ENCODE measurements around the gene GORASP1. TPM values are rescaled to one million over a fixed set of nuclear protein-coding genes. Genes with fewer than 3 reads are reported as not detected.
A peak's percentile ranks its signal among the peaks of the same experiment; 100 is the strongest.

GORASP1 gene
- polyA plus RNA-seq, 3 donors = 23.2 to 105 (median 31.2) TPM

GRCh38 chr3:39098473-39099000 lies 8.9 kb downstream of the GORASP1 start:
- Mint-ChIP-seq H3K4me3 (no peak overlapping the region), H3K36me3 (peaks cover 74 to 82% of the 10 kb centered on the region in 2 donors), H3K27ac (peak overlapping the region in 1 of 7 donors; percentile 26), H3K4me1 (peaks cover 11% of the 10 kb centered on the region), H3K9me3 (no peaks in the 10 kb centered on the region), H3K27me3 (ENCODE audit: low read depth in 3 of 3) (peaks cover 0 to 1% (median 0%) of the 10 kb centered on the region in 3 donors)
- DNase-seq = no peak
- Histone ChIP-seq H2AFZ (ENCODE audit: insufficient read depth, low read depth, low read length, poor library complexity, severe bottlenecking) (no peak overlapping the region), H3K4me1 (ENCODE audit: control insufficient read depth in 1 of 2, insufficient read depth in 2 of 2, low read length in 2 of 2) (no peaks in the 10 kb centered on the region), H3K4me2 (replicated peaks; ENCODE audit: extremely low read depth, low read length, poor library complexity, severe bottlenecking) (no peak overlapping the region), H3K36me3 (replicated peaks in 1 of 2; ENCODE audit: control insufficient read depth in 1 of 2, insufficient read depth in 2 of 2, low read length in 2 of 2) (peaks cover 75 to 89% of the 10 kb centered on the region in 2 donors), H4K20me1 (ENCODE audit: insufficient read depth, low read length) (peaks cover 77% of the 10 kb centered on the region), H3K79me2 (ENCODE audit: insufficient read depth, low read length) (peaks cover 7% of the 10 kb centered on the region), H3K9me3 (replicated peaks in 1 of 2; ENCODE audit: control insufficient read depth in 1 of 2, insufficient read depth in 1 of 2, low read length in 2 of 2) (no peaks in the 10 kb centered on the region), H3K4me3 (replicated peaks in 1 of 3; ENCODE audit: low read depth in 2 of 3, low read length in 3 of 3) (no peak overlapping the region), H3K9ac (ENCODE audit: insufficient read depth, low read length, poor library complexity, severe bottlenecking) (no peak overlapping the region), H3K27ac (ENCODE audit: low read depth in 1 of 2, low read length in 2 of 2) (peak overlapping the region in 1 of 2 donors; percentile 20), H3K27me3 (ENCODE audit: control insufficient read depth in 2 of 2, insufficient read depth in 2 of 2, low read length in 2 of 2) (no peaks in the 10 kb centered on the region)
- intact Hi-C loops (cut with micrococcal nuclease) = no loop called here
- TF ChIP-seq, protein P1, sequence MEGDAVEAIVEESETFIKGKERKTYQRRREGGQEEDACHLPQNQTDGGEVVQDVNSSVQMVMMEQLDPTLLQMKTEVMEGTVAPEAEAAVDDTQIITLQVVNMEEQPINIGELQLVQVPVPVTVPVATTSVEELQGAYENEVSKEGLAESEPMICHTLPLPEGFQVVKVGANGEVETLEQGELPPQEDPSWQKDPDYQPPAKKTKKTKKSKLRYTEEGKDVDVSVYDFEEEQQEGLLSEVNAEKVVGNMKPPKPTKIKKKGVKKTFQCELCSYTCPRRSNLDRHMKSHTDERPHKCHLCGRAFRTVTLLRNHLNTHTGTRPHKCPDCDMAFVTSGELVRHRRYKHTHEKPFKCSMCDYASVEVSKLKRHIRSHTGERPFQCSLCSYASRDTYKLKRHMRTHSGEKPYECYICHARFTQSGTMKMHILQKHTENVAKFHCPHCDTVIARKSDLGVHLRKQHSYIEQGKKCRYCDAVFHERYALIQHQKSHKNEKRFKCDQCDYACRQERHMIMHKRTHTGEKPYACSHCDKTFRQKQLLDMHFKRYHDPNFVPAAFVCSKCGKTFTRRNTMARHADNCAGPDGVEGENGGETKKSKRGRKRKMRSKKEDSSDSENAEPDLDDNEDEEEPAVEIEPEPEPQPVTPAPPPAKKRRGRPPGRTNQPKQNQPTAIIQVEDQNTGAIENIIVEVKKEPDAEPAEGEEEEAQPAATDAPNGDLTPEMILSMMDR (IDR thresholded peaks at IDR 0.05) = no peak
- WGBS (ENCODE audit: insufficient coverage) = 100% methylated on average over 6 of the region's 8 CpGs

- H2AFZ ChIP-seq (ENCODE audit: insufficient read depth, low read depth, low read length, poor library complexity, severe bottlenecking) = no peak overlapping the region
- peaks cover 0 to 1% (median 0%) of the 10 kb centered on the region in 3 donors for H3K27me3 Mint-ChIP-seq (ENCODE audit: low read depth in 3 of 3)
- no peak overlapping the region for H3K4me3 Mint-ChIP-seq
- no peak overlapping the region for H3K4me2 ChIP-seq (replicated peaks; ENCODE audit: extremely low read depth, low read length, poor library complexity, severe bottlenecking)
- intact Hi-C loops (cut with micrococcal nuclease) = no loop called here
- 98% methylated on average over 5 of the region's 8 CpGs for WGBS (ENCODE audit: insufficient coverage)
- H3K27me3 ChIP-seq (ENCODE audit: control insufficient read depth in 2 of 2, insufficient read depth in 2 of 2, low read length in 2 of 2) = no peaks in the 10 kb centered on the region
- peaks cover 3% of the 10 kb centered on the region for H3K79me2 ChIP-seq (ENCODE audit: insufficient read depth, low read length)
- TF ChIP-seq, protein P1 (IDR thresholded peaks at IDR 0.05) = no peak
- peaks cover 79 to 93% of the 10 kb centered on the region in 2 donors for H3K36me3 ChIP-seq (replicated peaks in 1 of 2; ENCODE audit: control insufficient read depth in 1 of 2, insufficient read depth in 2 of 2, low read length in 2 of 2)
- peaks cover 70% of the 10 kb centered on the region for H4K20me1 ChIP-seq (ENCODE audit: insufficient read depth, low read length)
- peaks cover 75 to 86% of the 10 kb centered on the region in 2 donors for H3K36me3 Mint-ChIP-seq
- H3K9me3 Mint-ChIP-seq = no peaks in the 10 kb centered on the region
- H3K9ac ChIP-seq (ENCODE audit: insufficient read depth, low read length, poor library complexity, severe bottlenecking) = no peak overlapping the region
- H3K27ac Mint-ChIP-seq = peak overlapping the region in 2 of 7 donors; percentile 26 to 68
- DNase-seq = no peak
- no peak overlapping the region for H3K27ac ChIP-seq (ENCODE audit: low read depth in 1 of 2, low read length in 2 of 2)
- H3K4me1 ChIP-seq (ENCODE audit: control insufficient read depth in 1 of 2, insufficient read depth in 2 of 2, low read length in 2 of 2) = no peaks in the 10 kb centered on the region
- peaks cover 7% of the 10 kb centered on the region for H3K4me1 Mint-ChIP-seq
- H3K4me3 ChIP-seq (replicated peaks in 1 of 3; ENCODE audit: low read depth in 2 of 3, low read length in 3 of 3) = no peak overlapping the region
- no peaks in the 10 kb centered on the region for H3K9me3 ChIP-seq (replicated peaks in 1 of 2; ENCODE audit: control insufficient read depth in 1 of 2, insufficient read depth in 1 of 2, low read length in 2 of 2)
Measured at GRCh38 chr3:39097716-39098472, 9.5 kb downstream of the GORASP1 start.

All from CD14-positive monocyte (primary cell).